Astrocyte (in vitro differentiated cells and primary cell): Measurements from ENCODE around the gene MTRF1L. TPM values are rescaled to one million over a fixed set of nuclear protein-coding genes. Genes with fewer than 3 reads are reported as not detected.

ENCODE experiments used
- DNase-seq: peaks from one replicate; pipeline ENCODE4 v3.0.0-alpha.2; 2010; ENCODE audit warnings: low read depth
- FAIRE-seq: peaks from 2 replicates; lab custom pipeline; 2011; peaks lifted over from hg19 to GRCh38; lab: Jason Lieb, UNC
- H2AFZ ChIP-seq: 2 replicates; pipeline ENCODE4 v1.6.0; 2012; ENCODE audit warnings: low read depth, low read length, inconsistent platforms
- H3K27ac ChIP-seq: 2 replicates; pipeline ENCODE4 v1.5.1; 2011; ENCODE audit warnings: low read depth, low read length, inconsistent platforms
- H3K27me3 ChIP-seq: 2 replicates; pipeline ENCODE4 v1.6.0; 2011; ENCODE audit warnings: low read length, inconsistent platforms; ENCODE audit not compliant: insufficient read depth
- H3K36me3 ChIP-seq: 2 replicates; pipeline ENCODE4 v1.5.1; 2011; ENCODE audit warnings: low read length, inconsistent platforms; ENCODE audit not compliant: insufficient read depth
- H3K4me1 ChIP-seq: 2 replicates; pipeline ENCODE4 v1.5.1; 2011; ENCODE audit warnings: low read length, inconsistent platforms; ENCODE audit not compliant: insufficient read depth
- H3K4me2 ChIP-seq: 2 replicates; pipeline ENCODE4 v1.6.0; 2012; ENCODE audit warnings: low read length, inconsistent platforms
- H3K4me3 ChIP-seq: 2 replicates; pipeline ENCODE4 v1.5.1; 2011; ENCODE audit warnings: low read depth, mild to moderate bottlenecking, low read length, inconsistent platforms; ENCODE audit not compliant: insufficient read depth
- H3K79me2 ChIP-seq: 2 replicates; pipeline ENCODE4 v1.6.0; 2012; ENCODE audit warnings: mild to moderate bottlenecking, low read length, inconsistent platforms; ENCODE audit not compliant: insufficient read depth
- H3K9ac ChIP-seq: 2 replicates; pipeline ENCODE4 v1.6.0; 2012; ENCODE audit warnings: mild to moderate bottlenecking, low read length, inconsistent platforms
- H3K9me3 ChIP-seq: 2 replicates; pipeline ENCODE4 v1.5.1; 2012; ENCODE audit warnings: low read depth, mild to moderate bottlenecking, low read length, inconsistent platforms; ENCODE audit not compliant: insufficient read depth
- H4K20me1 ChIP-seq: 2 replicates; pipeline ENCODE4 v1.6.0; 2012; ENCODE audit warnings: low read length, inconsistent platforms; ENCODE audit not compliant: insufficient read depth
- H3K27ac Mint-ChIP-seq: one replicate; pipeline ENCODE4 v1.8.0; 2021; ENCODE audit warnings: mild to moderate bottlenecking, mixed read lengths; ENCODE audit not compliant: unreplicated experiment
- H3K27me3 Mint-ChIP-seq: one replicate; pipeline ENCODE4 v1.8.0; 2021; ENCODE audit warnings: low read depth, mixed read lengths; ENCODE audit not compliant: unreplicated experiment
- H3K36me3 Mint-ChIP-seq: one replicate; pipeline ENCODE4 v1.8.0; 2021; ENCODE audit warnings: low read depth, mixed read lengths; ENCODE audit not compliant: unreplicated experiment
- H3K4me1 Mint-ChIP-seq: one replicate; pipeline ENCODE4 v1.8.0; 2021; ENCODE audit warnings: low read depth, mixed read lengths; ENCODE audit not compliant: unreplicated experiment
- H3K4me3 Mint-ChIP-seq: one replicate; pipeline ENCODE4 v1.8.0; 2021; ENCODE audit warnings: mild to moderate bottlenecking, moderate library complexity, mixed read lengths; ENCODE audit not compliant: unreplicated experiment
- H3K9me3 Mint-ChIP-seq: one replicate; pipeline ENCODE4 v1.8.0; 2021; ENCODE audit warnings: mild to moderate bottlenecking, mixed read lengths; ENCODE audit not compliant: unreplicated experiment
- CTCF ChIP-seq: IDR thresholded peaks from 2 replicates; pipeline ENCODE4 v1.5.1; 2011; ENCODE audit warnings: low read depth, mild to moderate bottlenecking, inconsistent platforms, low read length, moderate library complexity; ENCODE audit not compliant: insufficient read depth
- EZH2 ChIP-seq: IDR thresholded peaks from 2 replicates; pipeline ENCODE4 v1.6.1; 2012; ENCODE audit warnings: mild to moderate bottlenecking, low read length, inconsistent platforms; ENCODE audit not compliant: insufficient read depth
- total RNA-seq: library from RNA; stranded (reverse); gene quantifications from 2 replicates; pipeline ENCODE4 v1.2.1, GENCODE V29; 2021

The MTRF1L gene
- total RNA-seq, 1 donor from 2014 or later, result 33.2 TPM

- Histone ChIP-seq H3K4me3 (no peak overlapping the region), H3K9ac (no peak overlapping the region), H2AFZ (no peak overlapping the region), H3K4me1 (no peaks in the 10 kb centered on the region), H3K27ac (no peak overlapping the region), H3K27me3 (no peaks in the 10 kb centered on the region), H3K4me2 (no peak overlapping the region), H4K20me1 (no peaks in the 10 kb centered on the region), H3K79me2 (no peaks in the 10 kb centered on the region), H3K9me3 (no peaks in the 10 kb centered on the region), H3K36me3 (no peaks in the 10 kb centered on the region)
- DNase-seq (no peak), FAIRE-seq (peak; percentile 17)
- Mint-ChIP-seq H3K4me1 (peaks cover 17% of the 10 kb centered on the region), H3K36me3 (no peaks in the 10 kb centered on the region), H3K27ac (no peak overlapping the region), H3K9me3 (no peaks in the 10 kb centered on the region), H3K27me3 (no peaks in the 10 kb centered on the region), H3K4me3 (no peak overlapping the region)
- TF ChIP-seq CTCF (no peak), EZH2 (no peak)
These were observed 10.9 kb upstream of the MTRF1L start for GRCh38 chr6:153013438-153013837.

- TF ChIP-seq CTCF (no peak), EZH2 (no peak)
- no peak overlapping the region for H3K4me3 ChIP-seq
- H3K27ac Mint-ChIP-seq, result no peak overlapping the region
These were observed 10.3 kb upstream of the MTRF1L start for GRCh38 chr6:153012856-153013255.

GRCh38 chr6:153003366-153003690 lies 819 bp upstream of the MTRF1L start:
- FAIRE-seq, result no peak
- no peaks in the 10 kb centered on the region for H3K27me3 ChIP-seq

More at GRCh38 chr6:153012856-153013255, 10.3 kb upstream of the MTRF1L start:
- Histone ChIP-seq H3K4me1 (no peaks in the 10 kb centered on the region), H3K36me3 (no peaks in the 10 kb centered on the region), H3K27ac (no peak overlapping the region), H3K9ac (no peak overlapping the region), H3K4me2 (no peak overlapping the region), H3K27me3 (no peaks in the 10 kb centered on the region), H4K20me1 (no peaks in the 10 kb centered on the region), H2AFZ (no peak overlapping the region), H3K79me2 (no peaks in the 10 kb centered on the region), H3K9me3 (no peaks in the 10 kb centered on the region)
- DNase-seq (no peak), FAIRE-seq (no peak)
- no peaks in the 10 kb centered on the region for H3K27me3 Mint-ChIP-seq
- H3K4me1 Mint-ChIP-seq, result peaks cover 17% of the 10 kb centered on the region
- H3K36me3 Mint-ChIP-seq, result no peaks in the 10 kb centered on the region
- no peak overlapping the region for H3K4me3 Mint-ChIP-seq
- no peaks in the 10 kb centered on the region for H3K9me3 Mint-ChIP-seq

More at GRCh38 chr6:153003366-153003690, 819 bp upstream of the MTRF1L start:
- DNase-seq, result no peak
- Mint-ChIP-seq H3K9me3 (no peaks in the 10 kb centered on the region), H3K27ac (peak overlapping the region; percentile 72), H3K36me3 (peaks cover 2% of the 10 kb centered on the region), H3K4me3 (peak overlapping the region; percentile 91), H3K27me3 (no peaks in the 10 kb centered on the region), H3K4me1 (peaks cover 17% of the 10 kb centered on the region)
- H3K4me1 ChIP-seq, result peaks cover 18% of the 10 kb centered on the region
- peaks cover 52% of the 10 kb centered on the region for H3K79me2 ChIP-seq
- no peaks in the 10 kb centered on the region for H3K9me3 ChIP-seq
- H4K20me1 ChIP-seq, result peaks cover 30% of the 10 kb centered on the region
- H3K27ac ChIP-seq, result peak overlapping the region; percentile 89
- H3K4me2 ChIP-seq, result peak overlapping the region; percentile 91
- H3K4me3 ChIP-seq, result peak overlapping the region; percentile 94
- no peaks in the 10 kb centered on the region for H3K36me3 ChIP-seq
- peak overlapping the region; percentile 89 for H2AFZ ChIP-seq
- peak overlapping the region; percentile 95 for H3K9ac ChIP-seq
- no peak for TF ChIP-seq CTCF
- no peak for TF ChIP-seq EZH2
